HEK293T (cell line): Measurements from ENCODE around the gene ZC3H7B.
"Not testable (repeated sequence)": the region's sequence is repeated elsewhere in the genome, so short reads cannot be mapped to it uniquely, and the experiment has no call there.

ENCODE experiments used
- CTCF ChIA-PET: fragments of 350-600 bp; formaldehyde crosslinking; extraction: SDS; loops from one replicate; lab custom pipeline; 2021; ENCODE audit warnings: antibody characterized with exemption, inconsistent platforms; lab: Yijun Ruan, JAX
- POLR2A ChIA-PET: fragments of 350-600 bp; formaldehyde crosslinking; extraction: SDS; loops from one replicate; lab custom pipeline; 2020; ENCODE audit warnings: antibody characterized with exemption, inconsistent platforms; lab: Yijun Ruan, JAX
- DNase-seq: peaks from one replicate; pipeline ENCODE4 v3.0.0; 2012; ENCODE audit warnings: mixed read lengths; ENCODE audit errors: extremely low spot score
- ARNT ChIP-seq: fragments of 450-650 bp; IDR thresholded peaks from 2 replicates; pipeline ENCODE4 v1.6.1; 2017; ENCODE audit warnings: mild to moderate bottlenecking
- BHLHE40 ChIP-seq: fragments of 450-650 bp; IDR thresholded peaks from 2 replicates; pipeline ENCODE4 v1.6.1; 2016; ENCODE audit warnings: mild to moderate bottlenecking, moderate library complexity, borderline replicate concordance
- CTBP1 ChIP-seq: fragments of 450-650 bp; IDR thresholded peaks from 2 replicates; pipeline ENCODE4 v1.6.1; 2016; ENCODE audit warnings: borderline replicate concordance
- ELF4 ChIP-seq: fragments of 450-650 bp; IDR thresholded peaks from 2 replicates; pipeline ENCODE4 v1.6.1; 2017; ENCODE audit warnings: antibody characterized with exemption
- FOXA1 ChIP-seq: fragments of 450-650 bp; IDR thresholded peaks from 2 replicates; pipeline ENCODE4 v1.6.1; 2016; ENCODE audit warnings: mild to moderate bottlenecking
- FOXK2 ChIP-seq: fragments of 450-650 bp; IDR thresholded peaks from 2 replicates; pipeline ENCODE4 v1.6.1; 2016; ENCODE audit warnings: mild to moderate bottlenecking
- FOXM1 ChIP-seq: fragments of 450-650 bp; IDR thresholded peaks from 2 replicates; pipeline ENCODE4 v1.6.1; 2017; ENCODE audit warnings: mild to moderate bottlenecking, borderline replicate concordance
- HDGF ChIP-seq: fragments of 450-650 bp; IDR thresholded peaks from 2 replicates; pipeline ENCODE4 v1.6.1; 2017; ENCODE audit warnings: antibody characterized with exemption, borderline replicate concordance
- L3MBTL2 ChIP-seq: fragments of 450-650 bp; conservative IDR thresholded peaks from 2 replicates; pipeline ENCODE4 v1.6.1; 2016; ENCODE audit warnings: mild to moderate bottlenecking
- LEF1 ChIP-seq: fragments of 450-650 bp; IDR thresholded peaks from 2 replicates; pipeline ENCODE4 v1.6.1; 2017; ENCODE audit warnings: mild to moderate bottlenecking, borderline replicate concordance
- NFRKB ChIP-seq: fragments of 450-650 bp; IDR thresholded peaks from 2 replicates; pipeline ENCODE4 v1.6.1; 2016; ENCODE audit warnings: mild to moderate bottlenecking, moderate library complexity
- SP1 ChIP-seq: fragments of 450-650 bp; IDR thresholded peaks from 2 replicates; pipeline ENCODE4 v1.6.1; 2017
- SUZ12 ChIP-seq: fragments of 450-650 bp; IDR thresholded peaks from 2 replicates; pipeline ENCODE4 v1.6.1; 2016; ENCODE audit warnings: mild to moderate bottlenecking
- TARDBP ChIP-seq: fragments of 450-650 bp; IDR thresholded peaks from 2 replicates; pipeline ENCODE4 v1.6.1; 2016
- ZNF384 ChIP-seq: fragments of 450-650 bp; IDR thresholded peaks from 2 replicates; pipeline ENCODE4 v1.6.1; 2016
- TF ChIP-seq, protein P1 (sequence below): fragments of 450-650 bp; IDR thresholded peaks from 2 replicates; pipeline ENCODE4 v1.6.1; 2016

The ZC3H7B gene, protein sequence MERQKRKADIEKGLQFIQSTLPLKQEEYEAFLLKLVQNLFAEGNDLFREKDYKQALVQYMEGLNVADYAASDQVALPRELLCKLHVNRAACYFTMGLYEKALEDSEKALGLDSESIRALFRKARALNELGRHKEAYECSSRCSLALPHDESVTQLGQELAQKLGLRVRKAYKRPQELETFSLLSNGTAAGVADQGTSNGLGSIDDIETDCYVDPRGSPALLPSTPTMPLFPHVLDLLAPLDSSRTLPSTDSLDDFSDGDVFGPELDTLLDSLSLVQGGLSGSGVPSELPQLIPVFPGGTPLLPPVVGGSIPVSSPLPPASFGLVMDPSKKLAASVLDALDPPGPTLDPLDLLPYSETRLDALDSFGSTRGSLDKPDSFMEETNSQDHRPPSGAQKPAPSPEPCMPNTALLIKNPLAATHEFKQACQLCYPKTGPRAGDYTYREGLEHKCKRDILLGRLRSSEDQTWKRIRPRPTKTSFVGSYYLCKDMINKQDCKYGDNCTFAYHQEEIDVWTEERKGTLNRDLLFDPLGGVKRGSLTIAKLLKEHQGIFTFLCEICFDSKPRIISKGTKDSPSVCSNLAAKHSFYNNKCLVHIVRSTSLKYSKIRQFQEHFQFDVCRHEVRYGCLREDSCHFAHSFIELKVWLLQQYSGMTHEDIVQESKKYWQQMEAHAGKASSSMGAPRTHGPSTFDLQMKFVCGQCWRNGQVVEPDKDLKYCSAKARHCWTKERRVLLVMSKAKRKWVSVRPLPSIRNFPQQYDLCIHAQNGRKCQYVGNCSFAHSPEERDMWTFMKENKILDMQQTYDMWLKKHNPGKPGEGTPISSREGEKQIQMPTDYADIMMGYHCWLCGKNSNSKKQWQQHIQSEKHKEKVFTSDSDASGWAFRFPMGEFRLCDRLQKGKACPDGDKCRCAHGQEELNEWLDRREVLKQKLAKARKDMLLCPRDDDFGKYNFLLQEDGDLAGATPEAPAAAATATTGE

DNA sequence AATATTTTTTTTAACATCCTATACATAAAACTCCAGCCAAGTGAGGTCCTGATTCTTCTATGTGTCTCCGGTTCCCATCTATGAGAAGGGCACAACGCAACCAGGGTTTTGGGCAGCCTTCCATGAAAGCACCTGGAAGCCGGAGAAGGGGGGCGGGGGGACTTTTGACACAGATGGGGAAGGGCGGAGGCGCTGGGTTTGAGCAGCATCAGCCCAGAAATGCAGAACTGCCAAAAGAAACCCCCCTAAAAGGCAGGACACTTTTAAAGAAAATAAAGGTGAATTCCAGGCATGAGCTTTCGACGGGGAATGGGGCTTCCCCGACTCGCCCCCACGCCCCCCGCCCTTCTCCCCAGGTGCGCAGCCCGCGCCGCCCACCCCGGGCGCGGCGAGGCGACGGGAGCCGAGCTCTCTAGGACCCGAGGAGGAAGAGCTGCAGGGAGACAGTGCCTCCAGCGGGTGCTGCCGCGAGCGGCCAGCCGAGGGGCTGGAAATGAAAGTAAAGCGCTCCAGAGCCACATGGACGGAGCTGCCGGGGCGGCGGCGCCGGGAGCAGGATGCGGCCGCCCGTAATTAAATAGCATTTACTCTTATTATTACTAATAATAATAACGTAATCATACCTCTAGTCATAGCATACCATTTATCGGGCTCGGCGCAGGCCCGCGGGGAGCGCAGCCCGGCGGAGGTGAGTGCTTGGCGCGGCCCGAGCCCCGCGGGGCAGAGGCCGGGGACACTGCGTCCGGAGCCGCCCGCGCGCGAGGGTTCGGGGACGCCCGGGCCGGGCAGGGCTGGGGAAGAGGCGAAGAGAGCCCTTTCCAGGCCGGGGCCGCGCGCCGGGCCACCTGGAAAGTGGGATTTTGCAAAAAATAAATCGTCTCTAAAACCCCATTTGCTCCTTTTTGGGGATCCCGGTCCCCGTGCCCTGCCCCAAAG is at the start of gene ZC3H7B:
Gene ZC3H7B (plus strand): TSS at position 441 of the 936 bp plus-strand sequence. CDS start 19,136 bp downstream, outside the sequence.
- TF ChIP-seq TARDBP (no peak), NFRKB (no peak), ELF4 (no peak), CTBP1 (no peak), HDGF (no peak), SUZ12 (no peak), BHLHE40 (no peak), FOXK2 (no peak), ZNF384 (no peak), FOXM1 (no peak; the same call in 1 of the 2 replicates), SP1 (no peak), LEF1 (no peak), L3MBTL2 (no peak), ARNT (no peak), FOXA1 (no peak)
- TF ChIP-seq, protein P1, sequence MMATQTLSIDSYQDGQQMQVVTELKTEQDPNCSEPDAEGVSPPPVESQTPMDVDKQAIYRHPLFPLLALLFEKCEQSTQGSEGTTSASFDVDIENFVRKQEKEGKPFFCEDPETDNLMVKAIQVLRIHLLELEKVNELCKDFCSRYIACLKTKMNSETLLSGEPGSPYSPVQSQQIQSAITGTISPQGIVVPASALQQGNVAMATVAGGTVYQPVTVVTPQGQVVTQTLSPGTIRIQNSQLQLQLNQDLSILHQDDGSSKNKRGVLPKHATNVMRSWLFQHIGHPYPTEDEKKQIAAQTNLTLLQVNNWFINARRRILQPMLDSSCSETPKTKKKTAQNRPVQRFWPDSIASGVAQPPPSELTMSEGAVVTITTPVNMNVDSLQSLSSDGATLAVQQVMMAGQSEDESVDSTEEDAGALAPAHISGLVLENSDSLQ = no peak
- ChIA-PET CTCF (no interaction called here), POLR2A (interaction anchor here (0.7 to 2.5 kb wide), 6 partner anchors 8 to 381 kb away, joined by 3 to 19 read pairs (median 6); partner anchors contain the start of genes ACO2, PHF5A, RANGAP1 and TEF)
- DNase-seq = peak; percentile 91

DNA sequence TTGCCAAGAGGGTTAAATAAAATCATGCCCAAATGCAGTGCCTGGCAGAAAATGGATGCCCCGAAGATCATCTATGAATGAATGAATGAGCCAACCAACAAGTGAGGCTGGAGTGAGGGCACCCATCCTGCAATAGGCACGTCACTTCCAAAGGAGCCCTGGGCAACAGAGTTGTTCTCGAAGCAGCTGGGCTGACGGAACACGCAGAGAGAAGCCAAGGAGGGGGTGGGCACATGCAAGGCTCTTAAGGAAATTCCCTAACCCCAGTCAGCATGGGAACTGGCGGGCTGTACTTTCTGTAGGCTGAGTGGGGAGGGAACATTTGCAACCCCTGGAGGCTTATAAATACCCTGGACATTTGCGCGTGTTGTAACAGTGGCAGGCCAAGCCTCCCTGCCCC is 49.0 kb upstream of the ZC3H7B start:
- no peak for DNase-seq
- TF ChIP-seq ZNF384 = no peak
- TF ChIP-seq CTBP1 = no peak
- TF ChIP-seq FOXK2 = no peak
- no peak for TF ChIP-seq FOXA1
- no peak for TF ChIP-seq FOXM1
- TF ChIP-seq TARDBP = no peak
- TF ChIP-seq L3MBTL2 = no peak
- TF ChIP-seq HDGF = no peak
- TF ChIP-seq, protein P1 = no peak
- ChIA-PET POLR2A (interaction anchor here (1.0 kb wide), 1 partner anchor 34 kb away, joined by 3 read pairs; the partner anchor contains the start of gene RANGAP1), CTCF (interaction anchor here (0.7 kb wide), 1 partner anchor 9 kb away, joined by 3 read pairs; no protein-coding TSS in a partner anchor)

DNA sequence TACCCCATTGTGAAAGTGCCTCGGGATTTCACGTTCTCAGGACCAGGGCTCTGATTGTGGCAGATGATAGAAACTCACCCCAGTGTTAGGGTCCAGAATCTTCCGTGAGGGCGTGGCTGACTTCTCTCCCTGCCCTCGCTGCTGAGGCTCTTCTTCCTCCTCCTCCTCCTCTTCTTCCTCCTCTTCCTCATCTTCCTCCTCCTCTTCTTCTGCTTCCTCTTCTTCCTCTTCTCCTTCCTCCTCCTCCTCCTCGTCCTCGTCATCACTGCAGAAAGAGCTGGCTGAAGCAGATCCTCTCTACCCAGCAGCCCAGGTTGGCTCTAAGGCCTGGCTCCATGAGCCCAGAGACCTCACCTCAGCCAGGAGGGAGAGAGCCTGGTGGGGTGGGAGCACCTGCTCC is 47.1 kb upstream of the ZC3H7B start:
- CTCF ChIA-PET = no interaction called here
- DNase-seq = no peak
- POLR2A ChIA-PET = no interaction called here
- TF ChIP-seq NFRKB (no peak), L3MBTL2 (no peak), ELF4 (no peak), FOXA1 (no peak)

DNA sequence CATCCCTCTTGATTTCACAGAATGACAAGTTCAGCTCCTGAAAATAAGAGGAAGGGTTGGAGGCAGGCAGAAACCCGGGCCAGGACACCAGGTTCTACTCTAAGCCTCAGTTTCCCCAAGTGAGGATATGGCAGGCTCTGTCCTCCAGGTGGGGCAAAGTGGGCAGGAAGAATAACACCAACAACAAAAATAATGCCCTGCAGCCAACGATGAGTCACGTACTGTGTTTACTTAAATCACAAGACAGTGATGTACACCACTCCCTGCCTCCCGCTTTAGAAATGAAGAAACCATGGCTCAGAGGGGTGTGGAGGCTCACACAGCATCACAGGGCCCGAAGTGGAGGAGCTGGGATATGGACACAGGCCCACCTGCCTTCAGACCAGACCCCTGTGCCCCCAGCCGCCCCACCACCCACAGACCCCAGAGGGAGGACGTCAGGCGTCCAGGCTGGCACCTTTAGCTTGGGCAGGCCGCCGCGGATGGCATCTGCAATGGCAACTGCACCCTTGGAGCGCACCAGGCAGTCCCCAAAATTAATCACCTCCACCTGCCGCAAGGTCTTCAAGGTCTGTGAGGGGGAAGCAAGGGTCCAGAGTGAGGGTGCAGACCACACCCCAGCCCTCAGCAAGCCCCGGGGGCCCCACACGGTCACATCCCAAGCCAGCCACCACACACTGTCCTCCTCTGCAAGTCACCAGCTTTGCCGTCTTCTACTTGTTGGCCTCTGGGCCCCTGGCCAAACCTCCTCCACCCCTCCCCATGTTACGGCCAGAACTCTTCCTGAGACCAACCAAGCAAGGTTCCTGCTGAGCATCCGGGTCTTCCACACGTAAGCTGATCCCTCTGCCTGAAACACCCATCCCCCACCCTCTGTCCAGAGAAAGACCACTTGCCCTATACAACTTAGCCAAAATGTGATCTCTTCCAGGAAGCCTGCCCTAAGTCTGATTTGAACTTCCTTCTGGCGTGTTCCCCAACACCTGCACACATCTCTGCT is 44.8 kb upstream of the ZC3H7B start:
- ChIA-PET CTCF (interaction anchor here (0.7 kb wide), 1 partner anchor 18 kb away, joined by 3 read pairs; no protein-coding TSS in a partner anchor), POLR2A (interaction anchor here (0.6 to 1.2 kb wide), 2 partner anchors 12 to 124 kb away, joined by 3 to 4 read pairs; no protein-coding TSS in a partner anchor)
- TF ChIP-seq TARDBP = no peak
- TF ChIP-seq ARNT = no peak
- no peak for TF ChIP-seq ELF4
- no peak for TF ChIP-seq ZNF384
- no peak for TF ChIP-seq L3MBTL2
- TF ChIP-seq LEF1 = no peak
- no peak for TF ChIP-seq FOXA1
- DNase-seq = no peak

DNA sequence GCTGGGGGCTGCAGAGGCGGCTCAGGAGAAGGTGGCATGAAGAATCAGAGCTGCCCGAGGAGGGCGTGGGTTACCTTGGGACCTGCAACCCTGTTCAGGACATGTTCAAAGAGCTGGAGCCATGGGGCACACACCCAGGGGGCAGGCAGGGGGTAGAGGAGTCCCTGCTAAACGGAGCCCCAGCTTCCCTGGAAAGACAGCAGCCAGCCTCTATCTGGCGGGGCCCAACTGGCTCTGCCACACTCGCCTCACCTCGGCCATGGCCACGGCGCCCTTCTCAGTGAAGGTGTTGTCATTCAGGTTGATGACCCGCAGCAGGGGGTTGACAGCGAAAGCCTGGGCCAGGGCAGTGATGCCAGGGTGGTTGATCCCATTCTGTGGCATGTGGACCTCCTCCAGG is 43.6 kb upstream of the ZC3H7B start:
- DNase-seq = no peak
- CTCF ChIA-PET = interaction anchor here (0.7 kb wide), 1 partner anchor 17 kb away, joined by 3 read pairs; no protein-coding TSS in a partner anchor
- POLR2A ChIA-PET = no interaction called here
- TF ChIP-seq FOXK2 (no peak), LEF1 (no peak), CTBP1 (no peak), FOXA1 (no peak), TARDBP (no peak), ZNF384 (no peak), SP1 (no peak), ARNT (no peak), HDGF (no peak), FOXM1 (no peak), L3MBTL2 (no peak), SUZ12 (no peak), ELF4 (no peak), BHLHE40 (no peak)
- TF ChIP-seq, protein P1 = no peak

DNA sequence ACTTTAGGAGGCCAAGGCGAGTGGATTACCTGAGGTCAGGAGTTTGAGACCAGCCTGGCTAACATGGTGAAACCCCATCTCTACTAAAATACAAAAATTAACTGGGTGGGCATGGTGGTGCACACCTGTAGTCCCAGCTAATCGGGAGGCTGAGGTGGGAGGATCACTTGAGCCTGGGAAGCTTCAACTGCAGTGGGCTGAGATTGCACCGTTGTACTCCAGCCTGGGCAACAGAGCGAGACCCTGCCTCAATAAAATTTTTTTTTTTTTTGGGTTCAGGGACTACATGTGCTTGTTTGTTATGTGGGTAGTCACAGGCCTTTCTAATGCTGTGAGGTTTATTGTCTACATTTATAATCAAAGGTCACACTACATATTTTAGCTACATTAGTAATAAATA is 41.6 kb upstream of the ZC3H7B start:
- CTCF ChIA-PET, POLR2A ChIA-PET: not testable (repeated sequence)

More for the DNA sequence above, 41.6 kb upstream of the ZC3H7B start:
- not testable (repeated sequence) for DNase-seq
